ENCODE results near the gene TRIM4. TPM values are rescaled to one million over a fixed set of nuclear protein-coding genes. Genes with fewer than 3 reads are reported as not detected.

Gene TRIM4
- total RNA-seq, 2 experiments from 2014 or later: 22.2 to 22.3 TPM

DNA sequence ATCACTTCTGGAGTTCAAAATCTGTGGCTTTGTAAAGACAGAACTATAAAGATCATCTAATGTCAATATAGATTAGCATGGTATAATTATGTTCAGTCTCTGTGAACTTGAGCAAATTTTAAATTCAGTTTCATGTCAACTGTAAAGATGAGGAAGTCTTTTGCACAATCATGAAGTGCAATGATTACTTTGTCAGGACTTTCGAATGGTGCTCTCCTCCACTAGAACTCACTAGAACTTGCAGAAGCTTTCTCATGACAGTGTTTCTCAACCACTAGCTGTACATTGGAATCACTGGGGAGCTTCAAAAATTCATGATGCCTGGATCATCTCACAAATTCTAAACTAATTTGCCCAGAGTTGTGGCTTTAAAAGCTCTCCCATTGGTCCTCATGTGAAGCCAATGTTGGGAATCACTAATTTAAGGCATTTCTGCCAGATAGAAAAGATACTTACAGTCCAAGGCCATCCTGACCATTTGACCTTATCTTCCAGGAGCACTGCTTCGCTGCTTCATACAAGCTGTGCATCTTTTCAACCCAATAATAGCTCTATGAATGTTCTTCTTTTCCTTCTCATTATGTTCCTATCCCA lies 55.4 kb downstream of the TRIM4 start:
- Mint-ChIP-seq H3K27ac (no peak overlapping the region), H3K36me3 (ENCODE audit: low read depth) (no peaks in the 10 kb centered on the region), H3K4me3 (no peak overlapping the region), H3K9me3 (no peaks in the 10 kb centered on the region), H3K4me1 (ENCODE audit: low read depth) (no peaks in the 10 kb centered on the region), H3K27me3 (peaks cover 10% of the 10 kb centered on the region)
- ATAC-seq (no peak), DNase-seq (no peak)
- ChIA-PET POLR2A (no interaction called here), CTCF (no interaction called here)
- intact Hi-C loops (cut with micrococcal nuclease): no loop called here
- TF ChIP-seq, protein P1, sequence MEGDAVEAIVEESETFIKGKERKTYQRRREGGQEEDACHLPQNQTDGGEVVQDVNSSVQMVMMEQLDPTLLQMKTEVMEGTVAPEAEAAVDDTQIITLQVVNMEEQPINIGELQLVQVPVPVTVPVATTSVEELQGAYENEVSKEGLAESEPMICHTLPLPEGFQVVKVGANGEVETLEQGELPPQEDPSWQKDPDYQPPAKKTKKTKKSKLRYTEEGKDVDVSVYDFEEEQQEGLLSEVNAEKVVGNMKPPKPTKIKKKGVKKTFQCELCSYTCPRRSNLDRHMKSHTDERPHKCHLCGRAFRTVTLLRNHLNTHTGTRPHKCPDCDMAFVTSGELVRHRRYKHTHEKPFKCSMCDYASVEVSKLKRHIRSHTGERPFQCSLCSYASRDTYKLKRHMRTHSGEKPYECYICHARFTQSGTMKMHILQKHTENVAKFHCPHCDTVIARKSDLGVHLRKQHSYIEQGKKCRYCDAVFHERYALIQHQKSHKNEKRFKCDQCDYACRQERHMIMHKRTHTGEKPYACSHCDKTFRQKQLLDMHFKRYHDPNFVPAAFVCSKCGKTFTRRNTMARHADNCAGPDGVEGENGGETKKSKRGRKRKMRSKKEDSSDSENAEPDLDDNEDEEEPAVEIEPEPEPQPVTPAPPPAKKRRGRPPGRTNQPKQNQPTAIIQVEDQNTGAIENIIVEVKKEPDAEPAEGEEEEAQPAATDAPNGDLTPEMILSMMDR (IDR thresholded peaks at IDR 0.05): no peak

DNA sequence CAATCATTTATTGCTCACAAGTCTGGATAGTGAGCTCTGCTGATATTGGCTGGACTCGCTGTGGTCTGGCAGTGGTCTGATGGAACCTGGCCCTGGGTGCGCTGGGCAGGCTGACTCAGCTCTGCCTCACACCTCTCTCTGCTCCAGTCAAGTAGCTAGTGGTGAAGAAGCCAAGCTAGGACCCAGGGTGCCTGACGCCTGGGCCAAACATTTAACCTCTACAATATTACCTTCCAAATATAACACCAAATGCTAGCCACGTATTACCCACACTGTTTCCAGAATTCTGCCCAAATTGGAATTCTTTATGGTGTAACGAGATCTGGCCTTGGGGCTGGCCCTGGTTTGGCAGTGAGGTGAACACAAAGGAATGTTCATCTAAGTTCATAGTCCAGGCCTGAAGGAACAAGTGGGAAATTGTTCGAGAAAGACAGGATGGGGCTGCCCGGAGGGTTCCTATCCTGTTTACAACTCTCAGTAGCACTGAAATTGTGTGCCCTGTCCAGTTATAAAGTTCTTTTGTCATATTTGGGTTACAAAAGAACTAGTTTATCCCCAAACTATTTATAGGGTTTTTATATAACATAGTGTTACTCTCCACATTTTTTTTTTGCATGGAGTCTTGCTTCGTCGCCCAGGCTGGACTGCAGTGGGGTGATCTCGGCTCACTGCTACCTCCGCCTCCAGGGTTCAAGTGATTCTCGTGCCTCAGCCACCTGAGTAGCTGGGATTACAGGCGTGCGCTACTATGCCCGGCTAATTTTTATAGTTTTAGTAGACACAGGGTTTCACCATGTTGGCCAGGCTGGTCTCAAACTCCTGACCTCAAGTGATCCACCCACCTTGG lies 58.8 kb downstream of the TRIM4 start:
- TF ChIP-seq, protein P1 (IDR thresholded peaks at IDR 0.05): no peak
- H3K9me3 Mint-ChIP-seq: no peaks in the 10 kb centered on the region
- intact Hi-C loops (cut with micrococcal nuclease): no loop called here
- POLR2A ChIA-PET: no interaction called here
- CTCF ChIA-PET: no interaction called here
- ATAC-seq (no peak), DNase-seq (no peak)
- H3K36me3 Mint-ChIP-seq (ENCODE audit: low read depth): no peaks in the 10 kb centered on the region
- peaks cover 3% of the 10 kb centered on the region for H3K27me3 Mint-ChIP-seq
- H3K4me1 Mint-ChIP-seq (ENCODE audit: low read depth): no peaks in the 10 kb centered on the region
- no peak overlapping the region for H3K27ac Mint-ChIP-seq
- H3K4me3 Mint-ChIP-seq: no peak overlapping the region

DNA sequence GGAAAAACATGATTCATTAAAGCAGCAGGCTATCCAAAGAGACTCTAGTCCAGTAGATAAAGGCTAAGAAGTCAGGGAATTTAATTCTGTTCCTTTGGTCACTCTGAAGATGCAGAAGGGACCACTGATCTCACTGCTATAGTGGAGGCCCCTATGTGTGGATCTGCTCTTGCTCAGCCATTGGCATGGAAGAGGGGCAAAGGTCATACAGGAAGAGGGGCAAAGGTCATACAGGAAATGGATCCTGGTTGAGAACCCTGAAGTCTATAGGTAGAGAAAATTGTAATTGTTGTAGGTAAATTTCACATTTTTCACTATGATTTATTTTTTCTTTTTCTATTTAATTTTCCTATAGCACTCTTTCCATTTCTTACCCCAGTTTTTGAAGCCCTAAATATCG lies 64.1 kb downstream of the TRIM4 start:
- DNase-seq (no peak), ATAC-seq (no peak)
- H3K27me3 Mint-ChIP-seq: no peaks in the 10 kb centered on the region
- CTCF ChIA-PET: no interaction called here
- POLR2A ChIA-PET: no interaction called here
- H3K36me3 Mint-ChIP-seq (ENCODE audit: low read depth): no peaks in the 10 kb centered on the region
- H3K27ac Mint-ChIP-seq: no peak overlapping the region
- intact Hi-C loops (cut with micrococcal nuclease): no loop called here
- H3K4me3 Mint-ChIP-seq: no peak overlapping the region
- no peaks in the 10 kb centered on the region for H3K9me3 Mint-ChIP-seq
- TF ChIP-seq, protein P1 (IDR thresholded peaks at IDR 0.05): no peak
- no peaks in the 10 kb centered on the region for H3K4me1 Mint-ChIP-seq (ENCODE audit: low read depth)

DNA sequence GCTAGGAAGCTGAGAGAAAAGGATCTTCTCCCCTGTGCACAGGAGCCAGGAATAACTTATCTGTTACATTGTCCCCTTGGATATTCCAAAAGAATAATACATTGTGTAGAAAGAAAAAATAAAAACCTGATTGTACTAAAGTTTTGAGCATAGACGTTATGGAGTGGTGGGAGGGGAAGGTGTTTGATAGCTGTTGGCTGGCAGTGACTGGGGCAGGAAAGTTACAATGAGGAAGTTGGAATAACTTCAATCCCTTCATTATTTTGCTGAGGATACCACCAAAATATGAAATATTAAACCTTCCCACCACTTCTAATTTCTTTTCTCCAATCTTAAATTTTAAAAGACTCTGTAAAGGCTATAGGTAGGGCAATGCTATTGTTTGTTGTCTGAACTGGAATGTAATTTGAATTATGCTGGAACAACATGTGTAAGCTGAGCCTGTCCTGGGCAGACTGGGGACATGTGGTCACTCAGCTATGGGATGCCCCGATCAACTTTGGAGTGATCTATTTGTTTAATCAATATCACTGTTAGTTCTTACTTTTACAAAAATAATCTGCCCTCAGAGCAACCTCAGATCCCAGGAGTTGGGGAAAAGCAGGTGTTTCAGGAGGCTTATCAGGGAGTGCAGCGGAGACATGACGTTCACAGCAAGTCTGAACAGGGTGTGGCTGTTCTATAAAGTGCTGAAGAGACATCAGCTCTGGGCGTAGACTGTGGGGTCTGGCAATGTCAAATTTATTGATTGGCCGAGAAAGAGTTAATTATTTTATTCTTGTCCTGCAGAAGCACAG lies 70.7 kb downstream of the TRIM4 start:
- ChIA-PET POLR2A (interaction anchor here (0.9 kb wide), 1 partner anchor 12 kb away, joined by 5 read pairs; no protein-coding TSS in a partner anchor), CTCF (interaction anchor here (0.8 to 1.4 kb wide), 2 partner anchors 10 to 217 kb away, joined by 3 to 6 read pairs; no protein-coding TSS in a partner anchor)
- intact Hi-C loops (cut with micrococcal nuclease): no loop called here
- Mint-ChIP-seq H3K27ac (no peak overlapping the region), H3K27me3 (peaks cover 3% of the 10 kb centered on the region), H3K4me3 (no peak overlapping the region), H3K4me1 (ENCODE audit: low read depth) (no peaks in the 10 kb centered on the region), H3K36me3 (ENCODE audit: low read depth) (no peaks in the 10 kb centered on the region), H3K9me3 (no peaks in the 10 kb centered on the region)
- TF ChIP-seq, protein P1 (IDR thresholded peaks at IDR 0.05): no peak
- DNase-seq (no peak), ATAC-seq (no peak)
